Measurements from ENCODE around the gene WEE2.

Gene WEE2

DNA sequence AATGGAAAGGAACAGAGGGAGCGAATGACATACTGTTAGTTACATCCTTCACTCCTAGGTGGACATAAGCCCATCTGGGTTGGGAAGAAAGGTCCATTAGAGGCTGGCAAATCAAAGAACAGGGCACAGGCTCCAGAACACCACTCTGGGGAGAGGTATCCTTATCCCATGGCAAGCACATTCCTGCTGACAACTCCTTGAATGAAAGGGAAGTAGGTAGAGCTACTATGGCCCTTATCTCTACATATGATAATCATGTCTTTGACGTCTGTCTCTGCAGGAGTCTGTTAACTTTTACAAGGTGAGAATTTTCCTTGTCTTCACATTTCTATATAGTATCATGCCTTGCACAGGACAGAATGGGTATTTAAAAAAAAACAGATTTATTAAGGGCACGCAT is 16.6 kb upstream of the WEE2 start:
- Histone ChIP-seq H4K20me1 (ENCODE audit: insufficient read depth, low read length) (peaks cover 52% of the 10 kb centered on the region), H3K4me3 (ENCODE audit: low read length) (no peak overlapping the region)
- TF ChIP-seq, protein P1, sequence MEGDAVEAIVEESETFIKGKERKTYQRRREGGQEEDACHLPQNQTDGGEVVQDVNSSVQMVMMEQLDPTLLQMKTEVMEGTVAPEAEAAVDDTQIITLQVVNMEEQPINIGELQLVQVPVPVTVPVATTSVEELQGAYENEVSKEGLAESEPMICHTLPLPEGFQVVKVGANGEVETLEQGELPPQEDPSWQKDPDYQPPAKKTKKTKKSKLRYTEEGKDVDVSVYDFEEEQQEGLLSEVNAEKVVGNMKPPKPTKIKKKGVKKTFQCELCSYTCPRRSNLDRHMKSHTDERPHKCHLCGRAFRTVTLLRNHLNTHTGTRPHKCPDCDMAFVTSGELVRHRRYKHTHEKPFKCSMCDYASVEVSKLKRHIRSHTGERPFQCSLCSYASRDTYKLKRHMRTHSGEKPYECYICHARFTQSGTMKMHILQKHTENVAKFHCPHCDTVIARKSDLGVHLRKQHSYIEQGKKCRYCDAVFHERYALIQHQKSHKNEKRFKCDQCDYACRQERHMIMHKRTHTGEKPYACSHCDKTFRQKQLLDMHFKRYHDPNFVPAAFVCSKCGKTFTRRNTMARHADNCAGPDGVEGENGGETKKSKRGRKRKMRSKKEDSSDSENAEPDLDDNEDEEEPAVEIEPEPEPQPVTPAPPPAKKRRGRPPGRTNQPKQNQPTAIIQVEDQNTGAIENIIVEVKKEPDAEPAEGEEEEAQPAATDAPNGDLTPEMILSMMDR (IDR thresholded peaks at IDR 0.05; ENCODE audit: low read depth, low read length) = no peak
- no peak for TF ChIP-seq EZH2phosphoT487 (IDR thresholded peaks at IDR 0.05; ENCODE audit: low read depth)

DNA sequence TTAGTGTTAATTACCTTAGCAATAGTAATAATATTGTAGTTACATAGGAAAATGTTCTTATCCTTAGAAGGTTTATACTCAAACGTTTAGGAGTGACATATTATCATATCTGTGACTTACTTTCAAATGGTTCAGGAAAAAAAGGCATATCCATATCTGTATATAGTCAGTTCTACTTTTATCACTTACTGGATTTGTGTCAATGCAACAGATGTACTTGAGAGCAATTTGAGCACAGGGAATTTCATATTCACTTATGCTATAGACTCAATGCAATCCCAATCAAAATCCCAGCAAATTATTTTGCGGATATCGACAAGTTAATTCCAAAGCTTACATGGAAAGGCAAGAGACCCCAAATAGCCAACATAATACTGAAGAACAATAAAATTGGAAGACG is 16.2 kb upstream of the WEE2 start:
- peaks cover 37% of the 10 kb centered on the region for H3K79me2 ChIP-seq (ENCODE audit: low read length)
- H3K9ac ChIP-seq (ENCODE audit: low read length) = no peak overlapping the region
- no peak overlapping the region for H3K27ac ChIP-seq (ENCODE audit: low read length)
- no peak for TF ChIP-seq EZH2phosphoT487 (IDR thresholded peaks at IDR 0.05; ENCODE audit: low read depth)
- TF ChIP-seq, protein P1 (IDR thresholded peaks at IDR 0.05; ENCODE audit: low read depth, low read length) = no peak
- peaks cover 4% of the 10 kb centered on the region for H3K36me3 ChIP-seq (replicated peaks; ENCODE audit: low read depth, low read length)
- H3K27me3 ChIP-seq (ENCODE audit: low read depth, low read length) = no peaks in the 10 kb centered on the region
- H3K4me1 ChIP-seq (ENCODE audit: low read length) = no peaks in the 10 kb centered on the region
- H2AFZ ChIP-seq (ENCODE audit: low read depth, low read length) = no peak overlapping the region
- H3K9me3 ChIP-seq (ENCODE audit: insufficient read depth, low read length) = no peaks in the 10 kb centered on the region
- no peak overlapping the region for H3K4me2 ChIP-seq (ENCODE audit: low read length)
- no peak overlapping the region for H3K4me3 ChIP-seq (ENCODE audit: low read length)
- peaks cover 56% of the 10 kb centered on the region for H4K20me1 ChIP-seq (ENCODE audit: insufficient read depth, low read length)

More for the DNA sequence above, 16.6 kb upstream of the WEE2 start:
- no peak overlapping the region for H2AFZ ChIP-seq (ENCODE audit: low read depth, low read length)
- no peak overlapping the region for H3K9ac ChIP-seq (ENCODE audit: low read length)
- peaks cover 33% of the 10 kb centered on the region for H3K79me2 ChIP-seq (ENCODE audit: low read length)
- H3K9me3 ChIP-seq (ENCODE audit: insufficient read depth, low read length) = no peaks in the 10 kb centered on the region
- H3K27me3 ChIP-seq (ENCODE audit: low read depth, low read length) = no peaks in the 10 kb centered on the region
- H3K4me1 ChIP-seq (ENCODE audit: low read length) = no peaks in the 10 kb centered on the region
- peaks cover 4% of the 10 kb centered on the region for H3K36me3 ChIP-seq (replicated peaks; ENCODE audit: low read depth, low read length)
- H3K27ac ChIP-seq (ENCODE audit: low read length) = no peak overlapping the region
- no peak overlapping the region for H3K4me2 ChIP-seq (ENCODE audit: low read length)

DNA sequence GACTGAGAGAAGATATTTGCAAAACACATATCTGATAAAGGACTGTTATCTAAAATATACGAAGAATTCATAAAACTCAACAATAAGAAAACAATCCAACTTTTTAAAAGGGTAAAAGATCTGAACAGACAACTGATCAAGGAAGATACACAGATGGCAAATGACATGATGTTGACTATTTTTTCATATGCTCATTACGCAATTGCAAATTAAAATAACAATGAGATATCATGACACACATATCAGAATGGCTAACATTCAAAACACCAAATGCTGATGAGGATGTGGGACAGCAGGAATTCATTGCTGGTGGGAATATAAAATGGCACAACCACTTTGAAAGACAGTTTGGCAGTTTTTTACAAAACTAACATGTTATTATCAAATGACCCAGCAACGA is 15.1 kb upstream of the WEE2 start:
- peaks cover 48% of the 10 kb centered on the region for H3K79me2 ChIP-seq (ENCODE audit: low read length)
- no peak overlapping the region for H3K4me2 ChIP-seq (ENCODE audit: low read length)
- H4K20me1 ChIP-seq (ENCODE audit: insufficient read depth, low read length) = peaks cover 66% of the 10 kb centered on the region

DNA sequence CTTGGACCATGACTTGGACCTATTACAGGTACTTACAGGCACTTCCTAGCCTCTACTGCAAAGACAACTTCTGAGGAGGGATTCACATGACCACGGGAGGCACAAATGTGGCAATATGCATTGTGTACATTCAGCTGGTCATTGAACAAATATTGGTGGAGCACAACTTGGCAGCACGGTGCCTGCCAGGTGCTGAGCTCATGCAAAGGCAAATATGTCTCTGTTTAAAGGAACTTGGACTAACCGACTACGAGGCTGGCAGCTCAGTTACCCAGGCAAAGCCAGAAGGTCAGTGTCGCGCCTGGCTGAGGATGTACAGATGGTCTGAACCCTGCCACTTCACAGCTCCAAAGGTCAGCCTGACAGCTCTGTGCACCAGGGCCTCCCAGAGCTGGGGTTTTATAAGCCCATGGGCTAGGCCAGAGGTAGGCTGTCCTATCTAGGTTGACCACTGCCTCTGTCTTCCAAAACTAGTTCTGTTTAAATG is 12.3 kb upstream of the WEE2 start:
- Histone ChIP-seq H3K9ac (ENCODE audit: low read length) (no peak overlapping the region), H3K79me2 (ENCODE audit: low read length) (peaks cover 52% of the 10 kb centered on the region), H3K27ac (ENCODE audit: low read length) (no peak overlapping the region), H3K9me3 (ENCODE audit: insufficient read depth, low read length) (no peaks in the 10 kb centered on the region), H3K27me3 (ENCODE audit: low read depth, low read length) (no peaks in the 10 kb centered on the region), H3K4me1 (ENCODE audit: low read length) (peaks cover 19% of the 10 kb centered on the region), H3K4me2 (ENCODE audit: low read length) (no peak overlapping the region), H3K36me3 (replicated peaks; ENCODE audit: low read depth, low read length) (no peaks in the 10 kb centered on the region), H4K20me1 (ENCODE audit: insufficient read depth, low read length) (peaks cover 67% of the 10 kb centered on the region), H3K4me3 (ENCODE audit: low read length) (no peak overlapping the region), H2AFZ (ENCODE audit: low read depth, low read length) (no peak overlapping the region)
- TF ChIP-seq, protein P1 (IDR thresholded peaks at IDR 0.05; ENCODE audit: low read depth, low read length) = no peak
- no peak for TF ChIP-seq EZH2phosphoT487 (IDR thresholded peaks at IDR 0.05; ENCODE audit: low read depth)

More for the DNA sequence above, 15.1 kb upstream of the WEE2 start:
- Histone ChIP-seq H3K4me3 (ENCODE audit: low read length) (no peak overlapping the region), H3K9me3 (ENCODE audit: insufficient read depth, low read length) (no peaks in the 10 kb centered on the region), H3K36me3 (replicated peaks; ENCODE audit: low read depth, low read length) (peaks cover 4% of the 10 kb centered on the region), H3K4me1 (ENCODE audit: low read length) (peaks cover under 1% of the 10 kb centered on the region; the same call in 1 of the 2 replicates), H3K27ac (ENCODE audit: low read length) (no peak overlapping the region), H3K27me3 (ENCODE audit: low read depth, low read length) (no peaks in the 10 kb centered on the region), H2AFZ (ENCODE audit: low read depth, low read length) (no peak overlapping the region), H3K9ac (ENCODE audit: low read length) (no peak overlapping the region)
- TF ChIP-seq, protein P1 (IDR thresholded peaks at IDR 0.05; ENCODE audit: low read depth, low read length) = no peak
- TF ChIP-seq EZH2phosphoT487 (IDR thresholded peaks at IDR 0.05; ENCODE audit: low read depth) = no peak
